Ishikawa (cell line): ENCODE results near the gene PROK2.

ENCODE experiments used
- CEBPB ChIP-seq: IDR thresholded peaks from 2 replicates; pipeline ENCODE4 v1.6.1; 2012
- CREB1 ChIP-seq: IDR thresholded peaks from 2 replicates; pipeline ENCODE4 v1.6.1; 2012; ENCODE audit warnings: low read depth
- EGR1 ChIP-seq: IDR thresholded peaks from 2 replicates; pipeline ENCODE4 v1.6.1; 2012
- EP300 ChIP-seq: IDR thresholded peaks from 2 replicates; pipeline ENCODE4 v1.6.1; 2012; ENCODE audit warnings: borderline replicate concordance
- FOXM1 ChIP-seq: IDR thresholded peaks from 2 replicates; pipeline ENCODE4 v1.6.1; 2012; ENCODE audit warnings: low read depth, borderline replicate concordance
- MAX ChIP-seq: IDR thresholded peaks from 2 replicates; pipeline ENCODE4 v1.6.1; 2012
- NFIC ChIP-seq: IDR thresholded peaks from 2 replicates; pipeline ENCODE4 v1.6.1; 2012
- RAD21 ChIP-seq: IDR thresholded peaks from 2 replicates; pipeline ENCODE4 v1.6.1; 2012; ENCODE audit warnings: low read depth
- REST ChIP-seq: IDR thresholded peaks from 2 replicates; pipeline ENCODE4 v1.6.1; 2012; ENCODE audit warnings: low read depth, mild to moderate bottlenecking
- TAF1 ChIP-seq: IDR thresholded peaks from 2 replicates; pipeline ENCODE4 v1.6.1; 2012; ENCODE audit warnings: low read depth, mild to moderate bottlenecking
- TCF12 ChIP-seq: IDR thresholded peaks from 2 replicates; pipeline ENCODE4 v1.6.1; 2012; ENCODE audit warnings: low read depth
- TEAD4 ChIP-seq: IDR thresholded peaks from 2 replicates; pipeline ENCODE4 v1.6.1; 2012
- USF1 ChIP-seq: IDR thresholded peaks from 2 replicates; pipeline ENCODE4 v1.6.1; 2012
- YY1 ChIP-seq: IDR thresholded peaks from 2 replicates; pipeline ENCODE4 v1.6.1; 2012; ENCODE audit warnings: low read depth
- ZBTB7A ChIP-seq: IDR thresholded peaks from 2 replicates; pipeline ENCODE4 v1.6.1; 2012; ENCODE audit warnings: low read depth

The PROK2 gene

GRCh38 chr3:71797455-71797854 is 12.5 kb upstream of the PROK2 start:
- TF ChIP-seq EGR1 (no peak), REST (no peak), CEBPB (no peak), RAD21 (no peak), YY1 (no peak), TEAD4 (no peak), ZBTB7A (no peak), NFIC (no peak), CREB1 (no peak), TCF12 (no peak), TAF1 (no peak), EP300 (no peak), FOXM1 (no peak), MAX (no peak), USF1 (no peak)

GRCh38 chr3:71796290-71796689 is 11.3 kb upstream of the PROK2 start:
- TF ChIP-seq ZBTB7A (no peak), CEBPB (no peak), FOXM1 (no peak), EGR1 (no peak), REST (no peak), EP300 (no peak), TAF1 (no peak), CREB1 (no peak), TEAD4 (no peak), RAD21 (no peak), USF1 (no peak)

GRCh38 chr3:71791634-71792033 is 6.7 kb upstream of the PROK2 start:
- no peak for TF ChIP-seq TCF12
- TF ChIP-seq RAD21, result no peak
- no peak for TF ChIP-seq TAF1
- no peak for TF ChIP-seq EP300
- no peak for TF ChIP-seq EGR1
- TF ChIP-seq CREB1, result no peak
- no peak for TF ChIP-seq ZBTB7A
- no peak for TF ChIP-seq MAX

- TF ChIP-seq CEBPB, result no peak
- TF ChIP-seq EGR1, result no peak
- no peak for TF ChIP-seq TCF12
- TF ChIP-seq NFIC, result no peak
- no peak for TF ChIP-seq CREB1
- no peak for TF ChIP-seq FOXM1
- TF ChIP-seq REST, result no peak
- TF ChIP-seq TEAD4, result no peak
- TF ChIP-seq MAX, result no peak
- no peak for TF ChIP-seq TAF1
- TF ChIP-seq ZBTB7A, result no peak
Observed at GRCh38 chr3:71789922-71790321, 5.0 kb upstream of the PROK2 start.

GRCh38 chr3:71787851-71788405 is 3.0 kb upstream of the PROK2 start:
- TF ChIP-seq TAF1, result no peak
- no peak for TF ChIP-seq TCF12
- no peak for TF ChIP-seq TEAD4
- no peak for TF ChIP-seq USF1
- TF ChIP-seq CEBPB, result no peak
- no peak for TF ChIP-seq YY1
- TF ChIP-seq EP300, result no peak
- TF ChIP-seq MAX, result no peak
